Measurements from ENCODE around the gene IREB2. TPM values are rescaled to one million over a fixed set of nuclear protein-coding genes. Genes with fewer than 3 reads are reported as not detected.
"Not testable (repeated sequence)": the region's sequence is repeated elsewhere in the genome, so short reads cannot be mapped to it uniquely, and the experiment has no call there.

The IREB2 gene
- total RNA-seq, 2 donors from 2014 or later = 16.5 to 35.6 TPM

DNA sequence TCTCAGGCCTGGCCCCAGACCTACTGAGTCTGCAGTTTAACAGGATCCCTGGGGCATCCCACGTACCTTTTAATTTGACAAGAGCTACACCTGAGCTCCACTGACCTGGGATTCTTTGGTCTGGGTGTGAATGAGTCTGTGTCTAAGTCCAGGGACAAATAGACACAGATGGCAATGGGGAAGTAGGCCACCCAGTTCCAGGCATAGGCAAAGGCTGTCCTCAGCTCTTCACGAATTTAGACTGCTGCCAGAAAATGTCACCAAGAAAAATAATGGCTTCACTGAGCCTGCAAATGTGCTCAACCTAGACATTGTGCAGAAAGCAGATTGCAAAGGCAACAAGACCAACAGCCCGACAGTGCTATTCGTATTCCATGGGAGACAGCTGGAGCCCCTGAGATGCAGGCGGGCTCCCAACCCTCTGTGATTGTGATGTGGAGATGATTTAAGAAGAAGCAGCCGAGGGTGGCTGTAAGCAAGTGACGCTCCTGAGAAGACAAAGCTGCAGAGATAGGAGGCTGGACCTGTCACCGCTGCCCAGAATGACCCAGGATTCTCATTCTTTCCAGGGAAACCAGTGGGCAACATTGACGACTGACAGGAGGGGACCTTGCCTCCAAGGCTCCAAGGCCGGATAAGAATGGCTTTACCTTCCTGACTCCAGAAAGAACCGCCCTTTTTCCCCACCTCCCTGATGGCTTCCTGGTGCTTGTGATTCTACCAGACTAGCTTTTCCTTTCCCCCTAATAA is 39.8 kb upstream of the IREB2 start:
- Histone ChIP-seq H3K4me1 (ENCODE audit: control insufficient read depth in 1 of 2, low read depth in 2 of 2) (no peaks in the 10 kb centered on the region), H3K9me3 (no peaks in the 10 kb centered on the region), H3K27ac (no peak overlapping the region), H3K4me3 (no peak overlapping the region), H3K27me3 (replicated peaks; ENCODE audit: insufficient read depth) (no peaks in the 10 kb centered on the region), H3K36me3 (no peaks in the 10 kb centered on the region)
- DNase-seq (ENCODE audit: low spot score) = no peak
- ATAC-seq (ENCODE audit: insufficient number of reproducible peaks, low FRiP score, low read depth) = no peak
- TF ChIP-seq, protein P1, sequence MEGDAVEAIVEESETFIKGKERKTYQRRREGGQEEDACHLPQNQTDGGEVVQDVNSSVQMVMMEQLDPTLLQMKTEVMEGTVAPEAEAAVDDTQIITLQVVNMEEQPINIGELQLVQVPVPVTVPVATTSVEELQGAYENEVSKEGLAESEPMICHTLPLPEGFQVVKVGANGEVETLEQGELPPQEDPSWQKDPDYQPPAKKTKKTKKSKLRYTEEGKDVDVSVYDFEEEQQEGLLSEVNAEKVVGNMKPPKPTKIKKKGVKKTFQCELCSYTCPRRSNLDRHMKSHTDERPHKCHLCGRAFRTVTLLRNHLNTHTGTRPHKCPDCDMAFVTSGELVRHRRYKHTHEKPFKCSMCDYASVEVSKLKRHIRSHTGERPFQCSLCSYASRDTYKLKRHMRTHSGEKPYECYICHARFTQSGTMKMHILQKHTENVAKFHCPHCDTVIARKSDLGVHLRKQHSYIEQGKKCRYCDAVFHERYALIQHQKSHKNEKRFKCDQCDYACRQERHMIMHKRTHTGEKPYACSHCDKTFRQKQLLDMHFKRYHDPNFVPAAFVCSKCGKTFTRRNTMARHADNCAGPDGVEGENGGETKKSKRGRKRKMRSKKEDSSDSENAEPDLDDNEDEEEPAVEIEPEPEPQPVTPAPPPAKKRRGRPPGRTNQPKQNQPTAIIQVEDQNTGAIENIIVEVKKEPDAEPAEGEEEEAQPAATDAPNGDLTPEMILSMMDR (IDR thresholded peaks at IDR 0.05) = no peak

DNA sequence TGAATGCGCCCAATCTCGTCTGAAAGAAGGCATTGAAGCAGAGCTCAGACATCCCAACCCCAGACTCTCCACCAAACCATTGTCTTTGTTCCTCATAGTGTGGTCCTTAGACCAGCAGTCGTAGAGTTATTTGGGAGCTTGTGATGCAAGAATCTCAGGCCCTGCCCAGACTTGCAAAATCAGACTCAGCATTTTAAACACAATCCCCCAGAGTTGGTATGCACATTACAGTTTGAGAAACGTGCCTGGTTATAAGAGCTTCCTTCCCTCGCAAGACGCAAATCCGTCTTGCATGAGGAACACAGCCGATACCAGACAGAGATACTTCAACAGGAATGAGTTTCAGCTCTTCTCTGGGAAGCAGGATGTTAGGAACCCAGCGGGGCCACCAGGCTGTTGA is 38.9 kb upstream of the IREB2 start:
- Histone ChIP-seq H3K4me1 (ENCODE audit: control insufficient read depth in 1 of 2, low read depth in 2 of 2) (no peaks in the 10 kb centered on the region), H3K36me3 (no peaks in the 10 kb centered on the region), H3K27ac (no peak overlapping the region), H3K4me3 (no peak overlapping the region), H3K27me3 (replicated peaks; ENCODE audit: insufficient read depth) (no peaks in the 10 kb centered on the region), H3K9me3 (no peaks in the 10 kb centered on the region)
- ATAC-seq (ENCODE audit: insufficient number of reproducible peaks, low FRiP score, low read depth) (no peak), DNase-seq (ENCODE audit: low spot score) (no peak)
- TF ChIP-seq, protein P1 (IDR thresholded peaks at IDR 0.05) = no peak

DNA sequence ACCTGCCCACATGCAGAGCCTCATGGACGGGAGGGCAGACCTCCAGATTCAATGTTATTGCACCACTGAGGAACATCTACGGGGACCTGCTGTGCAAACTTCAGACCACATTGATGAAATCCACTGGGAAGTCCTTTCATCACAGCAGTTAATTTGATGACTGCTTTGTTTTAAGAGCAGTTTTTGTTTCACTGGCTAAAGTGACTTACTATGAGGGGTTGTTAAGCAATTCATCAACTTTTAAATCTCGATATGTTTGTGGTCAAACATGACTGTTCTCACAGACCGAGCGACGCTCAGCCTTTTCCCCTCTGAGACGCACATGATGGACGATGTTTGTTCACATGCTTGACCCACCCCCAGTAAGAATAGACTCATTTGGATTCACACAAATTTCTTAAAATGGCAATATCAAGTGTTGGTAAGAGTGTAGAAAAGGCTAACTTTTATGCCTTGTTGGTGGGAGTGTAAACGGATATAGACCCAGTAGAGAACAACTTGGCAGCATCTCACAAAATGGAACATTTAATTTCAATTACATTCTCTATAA is 35.9 kb upstream of the IREB2 start:
- H3K36me3 ChIP-seq = no peaks in the 10 kb centered on the region
- ATAC-seq (ENCODE audit: insufficient number of reproducible peaks, low FRiP score, low read depth) = no peak

DNA sequence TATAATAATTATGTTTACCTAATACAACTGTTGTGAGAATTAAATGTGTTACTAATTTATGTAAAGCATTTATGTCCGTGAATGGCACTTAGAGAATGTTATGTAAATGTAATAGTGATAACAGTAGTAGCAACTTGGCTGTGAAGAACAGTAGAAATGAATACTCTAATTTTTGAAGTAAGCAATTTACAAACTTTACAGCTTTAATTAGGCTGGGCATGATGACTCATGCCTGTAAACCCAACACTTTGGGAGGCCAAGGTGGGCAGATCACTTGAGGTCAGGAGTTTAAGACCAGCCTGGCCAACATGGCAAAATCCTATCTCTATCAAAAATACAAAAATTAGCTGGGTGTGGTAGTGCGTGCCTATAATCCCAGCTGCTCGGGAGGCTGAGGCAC is 33.9 kb upstream of the IREB2 start:
- ATAC-seq (ENCODE audit: insufficient number of reproducible peaks, low FRiP score, low read depth) = no peak
- TF ChIP-seq, protein P1 (IDR thresholded peaks at IDR 0.05) = no peak

More for the DNA sequence above, 35.9 kb upstream of the IREB2 start:
- H3K27ac ChIP-seq = no peak overlapping the region
- no peak overlapping the region for H3K4me3 ChIP-seq
- no peaks in the 10 kb centered on the region for H3K9me3 ChIP-seq
- no peaks in the 10 kb centered on the region for H3K4me1 ChIP-seq (ENCODE audit: control insufficient read depth in 1 of 2, low read depth in 2 of 2)
- no peak for DNase-seq (ENCODE audit: low spot score)
- no peaks in the 10 kb centered on the region for H3K27me3 ChIP-seq (replicated peaks; ENCODE audit: insufficient read depth)
- TF ChIP-seq, protein P1 (IDR thresholded peaks at IDR 0.05) = no peak

DNA sequence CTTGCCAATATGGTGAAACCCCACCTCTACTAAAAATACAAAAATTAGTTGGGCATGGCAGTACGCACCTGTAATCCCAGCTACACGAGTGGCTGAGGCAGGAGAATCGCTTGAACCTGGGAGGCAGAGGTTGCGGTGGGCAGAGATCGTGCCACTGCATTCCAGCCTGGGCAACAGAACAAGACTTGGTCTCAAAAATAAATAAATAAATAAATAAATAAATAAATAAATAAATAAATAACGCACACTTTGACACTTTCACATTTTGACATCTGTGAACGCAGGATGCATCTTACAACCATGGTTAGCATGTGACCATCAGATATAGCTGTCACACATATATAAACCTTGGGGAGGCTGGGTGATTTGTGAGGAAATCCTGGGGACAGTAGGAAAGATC is 33.2 kb upstream of the IREB2 start:
- not testable (repeated sequence) for H3K27ac ChIP-seq; H3K36me3 ChIP-seq; H3K9me3 ChIP-seq; H3K4me1 ChIP-seq (ENCODE audit: control insufficient read depth in 1 of 2, low read depth in 2 of 2); DNase-seq (ENCODE audit: low spot score); H3K4me3 ChIP-seq; H3K27me3 ChIP-seq (replicated peaks; ENCODE audit: insufficient read depth); ATAC-seq (ENCODE audit: insufficient number of reproducible peaks, low FRiP score, low read depth)

More for the DNA sequence above, 33.9 kb upstream of the IREB2 start:
- Histone ChIP-seq H3K36me3 (no peaks in the 10 kb centered on the region), H3K4me3 (no peak overlapping the region), H3K27ac (no peak overlapping the region), H3K27me3 (replicated peaks; ENCODE audit: insufficient read depth) (no peaks in the 10 kb centered on the region), H3K4me1 (ENCODE audit: control insufficient read depth in 1 of 2, low read depth in 2 of 2) (no peaks in the 10 kb centered on the region), H3K9me3 (no peaks in the 10 kb centered on the region)
- no peak for DNase-seq (ENCODE audit: low spot score)

Data from thoracic aorta (tissue), 2 donors.